T-helper 2 cell treated with Interferon-gamma antibody and Interleukin-4, amounts not matched to agents 5 μg/mL and 100 μg/mL, for 36 hours (primary cell): ENCODE results near the gene AJAP1.
"Not testable (repeated sequence)": the region's sequence is repeated elsewhere in the genome, so short reads cannot be mapped to it uniquely, and the experiment has no call there.

Source experiments
- DNase-seq: peaks from one replicate; pipeline ENCODE4 v3.0.0; 2021; ENCODE audit warnings: low spot score
- H3K27ac Mint-ChIP-seq: one replicate; pipeline ENCODE4 v1.8.0; 2021; ENCODE audit warnings: mild to moderate bottlenecking, mixed read lengths
- H3K27me3 Mint-ChIP-seq: one replicate; pipeline ENCODE4 v1.8.0; 2021; ENCODE audit warnings: low read depth, mixed read lengths
- H3K36me3 Mint-ChIP-seq: one replicate; pipeline ENCODE4 v1.8.0; 2021; ENCODE audit warnings: low read depth, mixed read lengths
- H3K4me1 Mint-ChIP-seq: one replicate; pipeline ENCODE4 v1.8.0; 2021; ENCODE audit warnings: low read depth, mixed read lengths
- H3K4me3 Mint-ChIP-seq: one replicate; pipeline ENCODE4 v1.8.0; 2022; ENCODE audit warnings: mild to moderate bottlenecking, moderate library complexity, mixed read lengths
- H3K9me3 Mint-ChIP-seq: one replicate; pipeline ENCODE4 v1.8.0; 2021; ENCODE audit warnings: mixed read lengths

AJAP1 gene

GRCh38 chr1:4653796-4654725, at the start of gene AJAP1:
Gene AJAP1 (plus strand): TSS chr1:4654609. CDS start chr1:4655426, 817 bp downstream.
- peak within 1 kb of the TSS; percentile 31 for H3K27ac Mint-ChIP-seq
- no peak within 1 kb of the TSS for H3K4me3 Mint-ChIP-seq

GRCh38 chr1:4605158-4605557, 49.3 kb upstream of the AJAP1 start:
- Mint-ChIP-seq H3K27ac (no peak overlapping the region), H3K9me3 (peaks cover 12% of the 10 kb centered on the region), H3K36me3 (no peaks in the 10 kb centered on the region), H3K4me1 (no peaks in the 10 kb centered on the region), H3K4me3 (no peak overlapping the region), H3K27me3 (peaks cover 17% of the 10 kb centered on the region)
- no peak for DNase-seq

More at GRCh38 chr1:4653796-4654725, at the start of gene AJAP1:
- H3K36me3 Mint-ChIP-seq = no peaks in the 10 kb centered on the region
- peaks cover 45% of the 10 kb centered on the region for H3K27me3 Mint-ChIP-seq
- H3K9me3 Mint-ChIP-seq = no peaks in the 10 kb centered on the region
- H3K4me1 Mint-ChIP-seq = no peaks in the 10 kb centered on the region
- DNase-seq = no peak

- H3K27ac Mint-ChIP-seq = no peak overlapping the region
- H3K4me1 Mint-ChIP-seq = no peaks in the 10 kb centered on the region
- H3K4me3 Mint-ChIP-seq = no peak overlapping the region
- no peaks in the 10 kb centered on the region for H3K36me3 Mint-ChIP-seq
- peaks cover 30% of the 10 kb centered on the region for H3K9me3 Mint-ChIP-seq
- DNase-seq = no peak
- peaks cover 5% of the 10 kb centered on the region for H3K27me3 Mint-ChIP-seq
These were observed 42.7 kb upstream of the AJAP1 start for GRCh38 chr1:4611563-4612341.

GRCh38 chr1:4612991-4613390, 41.4 kb upstream of the AJAP1 start:
- Mint-ChIP-seq H3K4me1 (no peaks in the 10 kb centered on the region), H3K4me3 (no peak overlapping the region), H3K27me3 (peaks cover 3% of the 10 kb centered on the region), H3K27ac (no peak overlapping the region), H3K36me3 (no peaks in the 10 kb centered on the region), H3K9me3 (peaks cover 30% of the 10 kb centered on the region)
- no peak for DNase-seq

- Mint-ChIP-seq H3K4me1 (no peaks in the 10 kb centered on the region), H3K36me3 (no peaks in the 10 kb centered on the region), H3K4me3 (no peak overlapping the region)
These were observed 40.6 kb upstream of the AJAP1 start for GRCh38 chr1:4613606-4614370.

GRCh38 chr1:4614371-4615137, 39.9 kb upstream of the AJAP1 start:
- H3K27me3 Mint-ChIP-seq = no peaks in the 10 kb centered on the region
- no peaks in the 10 kb centered on the region for H3K36me3 Mint-ChIP-seq
- no peaks in the 10 kb centered on the region for H3K4me1 Mint-ChIP-seq
- H3K9me3 Mint-ChIP-seq = peaks cover 23% of the 10 kb centered on the region
- DNase-seq = no peak
- no peak overlapping the region for H3K27ac Mint-ChIP-seq
- H3K4me3 Mint-ChIP-seq = no peak overlapping the region

More at GRCh38 chr1:4613606-4614370, 40.6 kb upstream of the AJAP1 start:
- no peaks in the 10 kb centered on the region for H3K27me3 Mint-ChIP-seq
- no peak for DNase-seq
- no peak overlapping the region for H3K27ac Mint-ChIP-seq
- H3K9me3 Mint-ChIP-seq = peaks cover 27% of the 10 kb centered on the region

GRCh38 chr1:4615138-4615470, 39.3 kb upstream of the AJAP1 start:
- Mint-ChIP-seq H3K9me3 (peaks cover 18% of the 10 kb centered on the region), H3K36me3 (no peaks in the 10 kb centered on the region), H3K4me3 (no peak overlapping the region), H3K4me1 (peaks cover 3% of the 10 kb centered on the region), H3K27me3 (no peaks in the 10 kb centered on the region), H3K27ac (no peak overlapping the region)
- no peak for DNase-seq

GRCh38 chr1:4615501-4615900, 38.9 kb upstream of the AJAP1 start:
- Mint-ChIP-seq H3K4me3 (no peak overlapping the region), H3K9me3 (peaks cover 14% of the 10 kb centered on the region), H3K27ac (no peak overlapping the region), H3K4me1 (peaks cover 3% of the 10 kb centered on the region), H3K36me3 (no peaks in the 10 kb centered on the region), H3K27me3 (no peaks in the 10 kb centered on the region)
- DNase-seq = no peak

GRCh38 chr1:4616831-4617465, 37.5 kb upstream of the AJAP1 start:
- Mint-ChIP-seq H3K27me3 (no peaks in the 10 kb centered on the region), H3K27ac (no peak overlapping the region), H3K9me3 (peaks cover 5% of the 10 kb centered on the region), H3K4me1 (peaks cover 3% of the 10 kb centered on the region), H3K4me3 (no peak overlapping the region), H3K36me3 (no peaks in the 10 kb centered on the region)
- DNase-seq = no peak

GRCh38 chr1:4617506-4617905, 36.9 kb upstream of the AJAP1 start:
- no peak overlapping the region for H3K4me3 Mint-ChIP-seq
- no peak for DNase-seq
- H3K27ac Mint-ChIP-seq = no peak overlapping the region
- H3K36me3 Mint-ChIP-seq = no peaks in the 10 kb centered on the region
- H3K27me3 Mint-ChIP-seq = no peaks in the 10 kb centered on the region
- H3K9me3 Mint-ChIP-seq = peaks cover 1% of the 10 kb centered on the region
- H3K4me1 Mint-ChIP-seq = peaks cover 6% of the 10 kb centered on the region

GRCh38 chr1:4618827-4619226, 35.6 kb upstream of the AJAP1 start:
- not testable (repeated sequence) for DNase-seq, H3K27me3 Mint-ChIP-seq, H3K9me3 Mint-ChIP-seq, H3K4me3 Mint-ChIP-seq, H3K4me1 Mint-ChIP-seq, H3K27ac Mint-ChIP-seq, H3K36me3 Mint-ChIP-seq

- Mint-ChIP-seq H3K4me3 (no peak overlapping the region), H3K27ac (no peak overlapping the region), H3K9me3 (no peaks in the 10 kb centered on the region), H3K27me3 (no peaks in the 10 kb centered on the region), H3K4me1 (peaks cover 6% of the 10 kb centered on the region), H3K36me3 (no peaks in the 10 kb centered on the region)
- no peak for DNase-seq
These were observed 32.8 kb upstream of the AJAP1 start for GRCh38 chr1:4621646-4622045.

- peaks cover 6% of the 10 kb centered on the region for H3K4me1 Mint-ChIP-seq
- no peaks in the 10 kb centered on the region for H3K9me3 Mint-ChIP-seq
- DNase-seq = no peak
- H3K36me3 Mint-ChIP-seq = no peaks in the 10 kb centered on the region
- no peak overlapping the region for H3K4me3 Mint-ChIP-seq
- no peak overlapping the region for H3K27ac Mint-ChIP-seq
- H3K27me3 Mint-ChIP-seq = no peaks in the 10 kb centered on the region
These were observed 31.6 kb upstream of the AJAP1 start for GRCh38 chr1:4622821-4623220.
